ENCODE results near the gene NFIB.

The NFIB gene

DNA sequence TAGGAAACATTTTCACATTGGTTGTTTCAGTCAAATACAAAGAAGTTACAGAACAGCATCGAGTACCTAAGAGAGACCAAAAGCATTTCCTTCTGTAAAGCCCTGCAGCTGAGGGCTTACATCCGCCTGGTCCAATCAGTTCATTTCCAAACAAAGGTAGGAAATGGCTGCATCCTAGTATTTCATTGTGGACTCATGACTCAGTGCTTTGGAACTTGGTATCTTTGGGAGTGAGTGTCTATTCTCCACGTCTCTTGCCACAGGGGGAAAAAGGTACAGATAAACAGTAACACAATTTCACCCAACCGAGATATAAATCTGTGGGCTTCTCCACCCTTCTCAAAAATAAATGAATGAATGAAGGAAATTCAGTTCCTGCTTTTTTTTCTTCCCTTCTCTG, 75.4 kb downstream of the NFIB start:
- DNase-seq: no peak

GRCh38 chr9:14238079-14238478, 75.9 kb downstream of the NFIB start:
- no peak for DNase-seq

GRCh38 chr9:14236591-14236990, 77.3 kb downstream of the NFIB start:
- no peak for DNase-seq

GRCh38 chr9:14232111-14232510, 81.8 kb downstream of the NFIB start:
- DNase-seq: peak; percentile 37

DNA sequence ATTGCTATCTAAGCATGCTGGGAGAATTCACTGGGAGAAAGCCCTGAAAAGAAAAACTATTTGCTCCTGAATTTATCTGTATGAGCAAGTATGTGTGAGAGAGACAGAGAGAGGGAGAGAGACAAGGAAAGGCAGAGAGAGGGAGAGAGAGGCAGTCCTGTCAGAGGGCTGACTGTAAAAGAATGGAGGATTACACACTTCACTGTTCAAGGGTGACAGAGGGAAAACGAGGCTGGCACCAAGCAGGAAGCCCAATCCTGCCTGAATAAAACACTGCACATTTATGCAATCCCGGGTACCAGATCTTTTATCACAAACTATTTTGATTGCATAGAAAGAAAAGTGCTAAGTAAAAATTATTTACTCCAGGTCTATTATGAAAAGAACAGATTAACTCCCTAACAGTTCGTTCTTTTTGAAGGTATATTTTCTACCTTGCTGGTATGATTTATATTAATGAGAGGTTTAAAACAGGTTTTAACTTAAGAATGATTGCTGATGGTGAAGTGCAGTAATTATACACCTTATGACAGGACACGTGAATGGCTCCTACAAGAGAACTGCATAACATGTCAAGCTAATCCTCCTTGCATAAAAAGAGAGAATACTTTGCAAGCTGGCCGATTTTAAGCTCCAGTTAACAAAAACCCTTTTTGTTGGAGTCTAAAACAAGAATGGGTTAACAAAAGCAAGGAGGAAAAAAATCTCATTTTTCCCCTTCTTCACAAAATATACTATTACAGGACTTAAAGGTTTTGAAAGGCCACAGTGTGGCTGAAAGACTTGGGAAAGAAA, 82.5 kb downstream of the NFIB start:
- DNase-seq: no peak

GRCh38 chr9:14228602-14229001, 85.3 kb downstream of the NFIB start:
- no peak for DNase-seq

DNA sequence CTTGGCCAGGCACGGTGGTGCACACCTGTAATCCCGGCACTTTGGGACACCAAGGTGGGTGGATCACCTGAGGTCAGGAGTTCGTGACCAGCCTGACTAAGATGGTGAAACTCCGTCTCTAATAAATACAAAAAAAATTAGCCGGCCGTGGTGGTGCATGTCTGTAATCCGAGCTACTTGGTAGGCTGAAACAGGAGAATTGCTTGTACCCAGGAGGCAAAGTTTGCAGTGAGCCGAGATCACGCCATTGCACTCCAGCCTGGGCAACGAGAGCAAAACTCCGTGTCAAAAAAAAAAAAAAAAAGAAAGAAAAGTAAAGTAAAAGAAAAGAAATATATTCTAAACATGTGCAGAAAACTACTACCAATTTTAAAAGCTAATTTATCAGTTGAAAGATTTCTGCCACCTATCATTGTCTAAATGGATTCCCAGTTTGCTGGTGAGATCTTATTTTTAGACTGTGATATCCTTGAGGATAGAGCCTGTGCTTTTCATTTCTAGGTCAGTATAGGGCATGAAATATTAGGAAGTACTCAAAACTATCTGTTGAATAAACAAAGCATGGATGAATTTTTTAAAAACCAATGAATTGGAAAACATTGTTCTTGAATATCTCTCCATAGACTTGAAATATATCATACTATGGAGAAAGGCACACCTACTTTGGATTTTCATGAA, 86.9 kb downstream of the NFIB start:
- no peak for DNase-seq

- no peak for DNase-seq
These were observed 90.9 kb downstream of the NFIB start for GRCh38 chr9:14223081-14223480.

- no peak for DNase-seq
These were observed 91.6 kb downstream of the NFIB start for GRCh38 chr9:14222149-14222835.

GRCh38 chr9:14221558-14221957, 92.4 kb downstream of the NFIB start:
- no peak for DNase-seq

DNA sequence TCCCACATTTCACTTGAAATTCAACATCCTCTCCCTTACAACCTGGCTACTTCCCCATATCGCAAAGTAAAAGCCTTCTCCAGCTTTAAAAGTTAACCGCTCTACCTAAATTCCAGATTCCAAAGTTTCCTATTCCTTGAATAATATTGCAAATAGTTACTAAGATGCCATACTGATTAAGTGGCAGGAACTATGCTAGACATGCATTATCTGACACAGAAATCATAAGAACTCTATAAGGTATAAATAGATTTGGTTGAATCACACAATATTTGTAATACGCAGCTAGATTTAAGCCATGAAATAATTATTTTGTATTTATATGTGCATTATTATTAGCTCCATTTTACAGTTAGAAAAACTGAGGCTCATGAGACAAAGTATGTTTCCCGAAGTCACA, 92.8 kb downstream of the NFIB start:
- DNase-seq: no peak

DNA sequence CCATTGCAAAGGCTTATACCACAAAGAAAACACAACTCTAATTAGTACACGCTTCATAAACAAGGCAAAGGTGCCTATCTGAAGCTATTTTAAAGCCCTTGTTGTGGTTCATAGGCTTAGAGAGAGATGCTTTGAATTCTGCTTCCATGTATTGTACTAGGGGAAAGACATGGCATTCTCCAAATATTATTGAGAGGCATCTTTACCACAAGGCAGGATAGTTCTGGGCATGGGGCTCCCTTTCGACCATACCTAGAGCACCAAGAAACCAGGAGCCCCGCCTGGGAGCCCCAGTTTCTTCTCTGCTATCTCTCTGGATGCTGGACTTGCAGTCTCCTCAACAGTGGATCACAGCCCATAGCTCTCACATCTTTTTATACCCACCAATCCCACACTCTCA, 93.7 kb downstream of the NFIB start:
- no peak for DNase-seq

GRCh38 chr9:14219850-14220249, 94.1 kb downstream of the NFIB start:
- DNase-seq: no peak

- no peak for DNase-seq
These were observed 95.7 kb downstream of the NFIB start for GRCh38 chr9:14218253-14218652.

DNA sequence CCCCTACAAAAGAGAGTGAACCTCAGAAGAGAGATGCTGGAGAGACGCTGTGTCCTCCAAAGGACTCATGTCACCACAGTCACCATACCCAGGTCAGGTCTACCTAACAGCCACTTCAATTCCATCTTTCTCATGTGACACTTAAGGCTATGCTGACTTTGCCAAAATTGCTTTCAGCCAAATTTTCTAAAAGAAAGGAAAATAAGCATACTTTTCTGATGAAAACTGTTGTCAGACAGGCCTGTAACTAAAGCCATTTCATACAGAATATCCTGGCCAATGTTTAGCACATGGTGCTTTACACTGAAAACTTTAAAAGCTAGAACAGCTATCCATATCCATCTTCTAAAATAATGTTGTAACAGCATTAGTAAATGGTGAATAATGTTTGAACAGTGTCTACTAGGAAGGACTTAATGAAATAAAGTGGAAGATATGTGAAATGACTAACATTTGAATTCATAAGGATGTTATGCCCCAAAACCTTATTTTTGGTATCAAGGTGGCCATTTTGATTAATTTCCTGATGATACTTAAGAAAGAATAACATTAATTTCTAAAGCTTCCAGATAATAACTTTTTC, 97.2 kb downstream of the NFIB start:
- no peak for DNase-seq

DNA sequence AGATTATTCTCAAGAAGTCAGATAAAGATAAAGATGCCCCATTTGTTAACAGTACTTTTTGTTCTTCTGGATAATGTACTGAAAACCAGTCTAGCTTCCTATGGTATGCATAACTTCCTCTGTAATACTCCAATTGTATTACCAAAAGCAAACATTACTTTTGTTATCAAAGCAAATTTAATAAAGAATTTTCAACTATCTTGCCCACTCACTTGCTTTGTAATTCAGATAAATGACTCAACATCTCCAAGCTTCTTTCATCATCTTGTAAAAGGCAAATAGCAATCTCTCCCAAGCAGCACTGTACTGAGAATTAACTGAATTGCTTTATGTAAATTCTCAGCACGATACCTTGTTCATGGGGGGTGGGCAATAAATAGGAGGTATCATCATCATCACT, 98.3 kb downstream of the NFIB start:
- no peak for DNase-seq

GRCh38 chr9:14214693-14215092, 99.2 kb downstream of the NFIB start:
- DNase-seq: no peak

- DNase-seq: no peak
These were observed 99.8 kb downstream of the NFIB start for GRCh38 chr9:14214065-14214684.

GRCh38 chr9:14213504-14213903, 100.4 kb downstream of the NFIB start:
- DNase-seq: no peak

- DNase-seq: no peak
These were observed 101.1 kb downstream of the NFIB start for GRCh38 chr9:14212697-14213420.

DNA sequence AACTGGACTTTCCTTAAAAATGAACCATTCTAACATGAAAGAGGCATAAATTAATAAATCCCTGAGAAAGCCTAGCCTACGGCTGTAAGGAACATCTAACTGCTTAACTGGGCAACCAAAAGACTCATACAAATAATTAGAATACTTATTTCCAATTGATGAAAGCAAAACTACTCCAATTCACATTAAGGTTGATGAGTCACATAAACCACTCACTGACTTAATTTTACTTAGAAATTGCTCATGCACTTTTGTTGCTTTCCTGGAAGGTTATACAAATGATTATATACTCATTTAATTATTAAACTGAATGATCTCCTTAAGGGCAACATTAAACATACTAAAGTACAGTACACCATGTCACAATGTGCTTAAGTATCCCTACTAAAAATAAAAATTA, 101.9 kb downstream of the NFIB start:
- no peak for DNase-seq

DNA sequence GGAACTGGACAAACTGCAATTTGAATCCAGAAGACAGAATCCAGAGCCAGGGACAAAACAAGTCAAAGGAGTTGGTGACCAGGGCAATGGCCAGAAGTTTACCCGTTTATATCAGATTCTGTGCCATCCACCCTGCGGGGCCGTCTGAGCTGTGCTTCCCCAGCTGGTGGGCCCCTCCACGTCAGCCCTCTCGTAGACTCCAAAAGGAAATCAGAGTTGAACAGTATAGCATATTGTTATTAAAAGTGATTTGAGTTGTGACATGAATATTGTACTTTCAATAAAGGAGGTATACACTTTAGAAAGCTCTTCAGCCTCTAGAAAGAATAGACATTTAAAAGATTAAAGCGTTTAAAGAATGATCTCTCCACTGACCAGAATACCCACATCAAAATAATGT, 102.4 kb downstream of the NFIB start:
- DNase-seq: no peak

DNA sequence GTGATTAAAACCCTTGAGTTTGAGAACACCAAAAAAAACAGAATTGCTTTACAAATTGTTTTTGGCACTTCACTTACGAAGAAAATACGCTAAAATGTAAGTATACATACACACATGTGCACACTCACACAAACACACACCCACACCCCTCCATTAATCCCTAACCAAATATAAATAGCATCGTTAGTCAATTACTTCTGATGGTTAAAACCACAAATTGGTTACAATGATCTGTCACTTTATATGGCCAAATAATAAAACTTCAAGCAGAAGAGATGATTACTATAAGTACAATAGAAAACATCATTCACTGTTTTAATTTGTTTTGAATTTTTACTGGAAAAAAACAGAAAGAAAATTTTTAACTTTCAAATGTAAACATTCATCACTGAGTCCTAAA, 103.5 kb downstream of the NFIB start:
- DNase-seq: no peak

All from retina (tissue), 1 donor.